GM18907 (cell line): ENCODE results near the gene CHMP2A.
A peak's percentile ranks its signal among the peaks of the same experiment; 100 is the strongest.
"Not testable (repeated sequence)": the region's sequence is repeated elsewhere in the genome, so short reads cannot be mapped to it uniquely, and the experiment has no call there.

Source experiments
- ATAC-seq: cut with Tn5 transposase; IDR thresholded peaks from one replicate; pipeline ENCODE4 v1.9.1; 2021; ENCODE audit warnings: mild to moderate bottlenecking, moderate library complexity; ENCODE audit not compliant: unreplicated experiment

CHMP2A gene

GRCh38 chr19:58513694-58514563 is 41.0 kb downstream of the CHMP2A start:
- ATAC-seq: peak; percentile 63

GRCh38 chr19:58513213-58513693 is 41.7 kb downstream of the CHMP2A start:
- no peak for ATAC-seq

GRCh38 chr19:58511353-58512208 is 43.3 kb downstream of the CHMP2A start, which contains the start of gene SLC27A5:
Gene SLC27A5, minus strand, starts transcription at chr19:58511992. Its CDS starts 37 bp downstream, at chr19:58511955.
- no peak for ATAC-seq

- ATAC-seq: no peak
Measured at GRCh38 chr19:58510084-58510862, 44.6 kb downstream of the CHMP2A start.

- ATAC-seq: no peak
Measured at GRCh38 chr19:58509731-58510083, 45.2 kb downstream of the CHMP2A start.

GRCh38 chr19:58507602-58508223 is 47.2 kb downstream of the CHMP2A start:
- not testable (repeated sequence) for ATAC-seq
